ENCODE data around the gene UGT1A5.

DNA sequence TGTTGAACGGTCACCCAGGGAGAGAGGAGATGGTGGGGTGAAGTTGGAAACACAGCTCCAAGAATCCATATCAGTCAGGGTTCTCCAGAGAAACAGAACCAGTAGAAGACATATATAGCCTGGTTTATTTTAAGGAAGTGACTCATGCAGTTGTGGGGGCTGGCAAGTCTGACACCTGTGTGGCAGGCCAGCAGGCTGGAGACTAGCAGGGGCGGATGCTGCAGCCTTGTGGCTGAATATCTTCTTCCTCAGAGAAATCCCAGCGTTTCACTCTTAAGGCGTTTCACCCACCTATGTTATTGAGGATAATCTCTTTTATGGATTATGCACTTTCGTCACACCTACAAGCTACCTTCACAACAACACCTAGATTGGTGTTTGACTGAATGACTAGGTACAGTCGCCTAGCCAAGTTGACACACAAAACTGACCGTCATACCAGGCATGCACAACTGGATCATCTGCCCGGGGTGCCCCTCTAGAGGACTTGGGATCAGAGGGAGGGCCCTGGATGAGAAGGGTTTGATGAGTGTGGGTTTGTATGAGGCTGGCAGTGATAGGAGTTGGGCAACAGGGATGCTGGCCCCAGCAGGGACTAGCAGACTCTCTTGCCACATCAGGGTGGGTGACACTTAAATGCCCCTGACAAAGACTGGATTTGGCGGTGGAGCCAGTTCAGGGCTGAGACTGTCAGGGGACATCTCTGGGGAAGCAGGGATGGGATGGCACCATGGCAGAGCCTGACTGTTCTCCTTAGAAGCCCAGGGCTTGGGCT lies 88.8 kb downstream of the UGT1A5 start:
- TF ChIP-seq CHD4 (IDR thresholded peaks at IDR 0.05) (no peak), POLR2AphosphoS5 (IDR thresholded peaks at IDR 0.05; ENCODE audit: low read length) (no peak)

All from GM12878 (cell line).